HL-60 (cell line): ENCODE results near the gene TSPAN17.

Experiments
- CTCF ChIP-seq: IDR thresholded peaks from one replicate; pipeline ENCODE4 v1.5.1; 2011; ENCODE audit warnings: low read length, control low read depth, inconsistent platforms; ENCODE audit not compliant: insufficient read depth
- POLR2AphosphoS5 ChIP-seq: IDR thresholded peaks from 2 replicates; pipeline ENCODE4 v1.6.1; 2012; ENCODE audit warnings: low read depth
- REST ChIP-seq: IDR thresholded peaks from 2 replicates; pipeline ENCODE4 v1.6.1; 2012; ENCODE audit warnings: low read depth; ENCODE audit not compliant: insufficient replicate concordance

- TF ChIP-seq CTCF, result no peak
- TF ChIP-seq REST, result no peak
- TF ChIP-seq POLR2AphosphoS5, result no peak
Observed at GRCh38 chr5:176652136-176652535, 4.9 kb downstream of the TSPAN17 start.
